ENCODE results near the gene ERBB4. TPM values are rescaled to one million over a fixed set of nuclear protein-coding genes. Genes with fewer than 3 reads are reported as not detected.

Gene ERBB4
- total and polyA plus RNA-seq, 2 of the 8 experiments (the other 6 are each of a cell fraction or from before 2014, with no cell fraction given): 0.34 to 1.3 TPM

- POLR2A ChIA-PET (ENCODE audit: partially characterized antibody): no interaction called here
- no peak overlapping the region for H2BK120ac ChIP-seq (replicated peaks; ENCODE audit: low read depth, low read length)
- no peak overlapping the region for H3K4ac ChIP-seq (replicated peaks; ENCODE audit: insufficient read length, low read depth, low read length)
- H2BK5ac ChIP-seq (ENCODE audit: low read depth, low read length): no peak overlapping the region
- no peak overlapping the region for H2BK15ac ChIP-seq (ENCODE audit: low read length)
- no peaks in the 10 kb centered on the region for H3K27me3 ChIP-seq (replicated peaks in 1 of 4; ENCODE audit: control insufficient read depth in 3 of 4, extremely low read depth in 1 of 4, insufficient read depth in 3 of 4, low read length in 3 of 4)
- no peak overlapping the region for H3K4me2 ChIP-seq (ENCODE audit: insufficient read depth in 1 of 2, low read depth in 2 of 2, low read length in 2 of 2)
- no peaks in the 10 kb centered on the region for H3K4me1 ChIP-seq (replicated peaks in 1 of 4; ENCODE audit: control insufficient read depth in 3 of 4, insufficient read depth in 4 of 4, low read length in 3 of 4)
- TF ChIP-seq CHD1 (IDR thresholded peaks at IDR 0.05; ENCODE audit: low read depth, low read length) (no peak), RFX5 (IDR thresholded peaks at IDR 0.05; ENCODE audit: borderline replicate concordance, low read depth, low read length) (no peak), POU5F1 (IDR thresholded peaks at IDR 0.05; ENCODE audit: low read depth, low read length) (no peak), FOSL1 (IDR thresholded peaks at IDR 0.05; ENCODE audit: insufficient read depth, low read depth, low read length) (no peak), CREB1 (IDR thresholded peaks at IDR 0.05) (no peak), RNF2 (IDR thresholded peaks at IDR 0.05; ENCODE audit: borderline replicate concordance, low read depth, low read length, missing control alignments, poor library complexity, severe bottlenecking) (no peak), BCL11A (IDR thresholded peaks at IDR 0.05; ENCODE audit: low read depth in 2 of 2, low read length in 2 of 2) (no peak), SRF (IDR thresholded peaks at IDR 0.05; ENCODE audit: low read depth, low read length) (no peak), TBP (IDR thresholded peaks at IDR 0.05; ENCODE audit: low read depth, low read length) (no peak), CBX8 (IDR thresholded peaks at IDR 0.05; ENCODE audit: borderline replicate concordance, low read depth, low read length) (no peak)
- no peaks in the 10 kb centered on the region for H3K79me2 ChIP-seq (ENCODE audit: control insufficient read depth in 1 of 2, insufficient read depth in 2 of 2, low read length in 2 of 2)
- H2BK20ac ChIP-seq (ENCODE audit: low read length): no peak overlapping the region
- H2AK5ac ChIP-seq (ENCODE audit: low read depth, low read length): no peak overlapping the region
- FAIRE-seq: no peak
- no peak overlapping the region for H4K5ac ChIP-seq (ENCODE audit: insufficient read length, low read depth, low read length)
- no peak overlapping the region for H3K18ac ChIP-seq (ENCODE audit: extremely low read depth, low read length)
- H4K20me1 ChIP-seq (replicated peaks in 1 of 2; ENCODE audit: control insufficient read depth in 1 of 2, insufficient read depth in 2 of 2, low read length in 2 of 2): no peaks in the 10 kb centered on the region
- H3K9ac ChIP-seq (replicated peaks in 1 of 4; ENCODE audit: extremely low read depth in 1 of 4, low read depth in 3 of 4, low read length in 3 of 4): no peak overlapping the region
- no peak overlapping the region for H3K27ac ChIP-seq (ENCODE audit: low read depth, low read length)
- no peak overlapping the region for H4K8ac ChIP-seq (ENCODE audit: extremely low read depth, insufficient read depth, low read length)
- DNase-seq (ENCODE audit: low read depth in 1 of 2, low spot score in 2 of 2): no peak
- H3K79me1 ChIP-seq (ENCODE audit: low read depth, low read length): no peaks in the 10 kb centered on the region
- no peaks in the 10 kb centered on the region for H3K9me3 ChIP-seq (ENCODE audit: insufficient read depth in 2 of 2, low read depth in 1 of 2, low read length in 1 of 2)
- 88% methylated on average over 2 of the region's 2 CpGs; no CpG with 5 or more reads in 1 of the 2 experiments for WGBS, 2 experiments (ENCODE audit: extremely low coverage in 1 of 2, insufficient coverage in 1 of 2, insufficient read length in 1 of 2, insufficient replicate concordance in 2 of 2, low coverage in 1 of 2, low lambda C conversion rate in 2 of 2, missing lambda C conversion rate in 1 of 2)
- H3K4me3 ChIP-seq (ENCODE audit: extremely low read depth in 1 of 4, insufficient read depth in 2 of 4, low read depth in 3 of 4, low read length in 4 of 4): no peak overlapping the region
- no peak overlapping the region for H3K23ac ChIP-seq (ENCODE audit: insufficient read length)
- H3K14ac ChIP-seq (ENCODE audit: insufficient read length): no peak overlapping the region
- H4K91ac ChIP-seq (replicated peaks; ENCODE audit: insufficient read length, low read length): no peak overlapping the region
- H3K56ac ChIP-seq (replicated peaks; ENCODE audit: insufficient read length, low read depth, low read length): no peak overlapping the region
- H3K23me2 ChIP-seq (ENCODE audit: low read depth, low read length): no peaks in the 10 kb centered on the region
- H2AFZ ChIP-seq (ENCODE audit: low read length): no peak overlapping the region
- H3K36me3 ChIP-seq (ENCODE audit: control insufficient read depth in 2 of 4, insufficient read depth in 4 of 4, low read length in 3 of 4): no peaks in the 10 kb centered on the region
- H2BK12ac ChIP-seq (ENCODE audit: low read depth, low read length): no peak overlapping the region
- CTCF ChIA-PET (ENCODE audit: partially characterized antibody): no interaction called here
These were observed 889.3 kb downstream of the ERBB4 start for GRCh38 chr2:211649331-211649730.
